ENCODE measurements around the gene CCDC83. TPM values are rescaled to one million over a fixed set of nuclear protein-coding genes. Genes with fewer than 3 reads are reported as not detected.

Gene CCDC83
- total RNA-seq, 1 donor from 2014 or later, result not detected

GRCh38 chr11:85819441-85819840, 35.7 kb upstream of the CCDC83 start:
- Histone ChIP-seq H3K36me3 (ENCODE audit: insufficient read depth, low read length) (no peaks in the 10 kb centered on the region), H3K9me3 (ENCODE audit: insufficient read depth, low read depth, low read length) (no peaks in the 10 kb centered on the region), H2AFZ (ENCODE audit: low read depth, low read length) (no peak overlapping the region), H3K27ac (ENCODE audit: low read depth, low read length) (no peak overlapping the region), H3K27me3 (ENCODE audit: insufficient read depth, low read length) (no peaks in the 10 kb centered on the region), H3K4me1 (ENCODE audit: insufficient read depth, low read length) (peaks cover 17% of the 10 kb centered on the region), H3K4me3 (ENCODE audit: insufficient read depth, low read depth, low read length) (no peak overlapping the region), H4K20me1 (ENCODE audit: insufficient read depth, low read length) (no peaks in the 10 kb centered on the region), H3K79me2 (ENCODE audit: insufficient read depth, low read length) (no peaks in the 10 kb centered on the region), H3K9ac (ENCODE audit: low read length) (no peak overlapping the region), H3K4me2 (ENCODE audit: low read length) (no peak overlapping the region)
- H3K4me1 Mint-ChIP-seq (ENCODE audit: low read depth, unreplicated experiment), result peaks cover 14% of the 10 kb centered on the region
- FAIRE-seq, result no peak
- peaks cover 8% of the 10 kb centered on the region for H3K9me3 Mint-ChIP-seq (ENCODE audit: unreplicated experiment)
- H3K27ac Mint-ChIP-seq (ENCODE audit: unreplicated experiment), result no peak overlapping the region
- H3K36me3 Mint-ChIP-seq (ENCODE audit: low read depth, unreplicated experiment), result peaks cover 3% of the 10 kb centered on the region
- H3K27me3 Mint-ChIP-seq (ENCODE audit: low read depth, unreplicated experiment), result no peaks in the 10 kb centered on the region
- no peak overlapping the region for H3K4me3 Mint-ChIP-seq (ENCODE audit: unreplicated experiment)
- no peak for DNase-seq (ENCODE audit: low read depth)
- TF ChIP-seq EZH2 (IDR thresholded peaks at IDR 0.05; ENCODE audit: insufficient read depth, low read length), result no peak
- no peak for TF ChIP-seq CTCF (IDR thresholded peaks at IDR 0.05; ENCODE audit: insufficient read depth, low read depth, low read length)

DNA sequence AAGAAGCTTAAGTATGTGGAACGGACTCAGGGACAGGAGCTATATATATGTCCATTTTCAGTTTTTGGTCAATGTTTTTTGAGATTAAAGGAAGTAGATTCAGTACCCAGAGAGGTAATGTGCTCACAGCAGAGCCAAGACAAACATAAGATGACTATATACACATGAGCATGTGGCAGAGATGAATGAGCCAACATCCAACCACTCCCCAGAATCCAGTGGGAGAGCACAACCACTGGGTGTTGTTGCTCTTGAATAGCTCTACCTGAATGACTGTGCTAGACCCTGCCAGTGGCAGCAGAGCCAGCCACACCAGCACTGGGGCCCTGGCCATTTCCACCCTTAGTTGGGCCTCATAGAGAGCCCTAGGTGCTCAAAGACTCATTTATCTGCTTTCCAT, 33.5 kb upstream of the CCDC83 start:
- H3K27me3 Mint-ChIP-seq (ENCODE audit: low read depth, unreplicated experiment), result no peaks in the 10 kb centered on the region
- no peak overlapping the region for H3K9ac ChIP-seq (ENCODE audit: low read length)
- TF ChIP-seq EZH2 (IDR thresholded peaks at IDR 0.05; ENCODE audit: insufficient read depth, low read length) (no peak), CTCF (IDR thresholded peaks at IDR 0.05; ENCODE audit: insufficient read depth, low read depth, low read length) (no peak)
- peak overlapping the region; percentile 23 for H3K4me2 ChIP-seq (ENCODE audit: low read length)
- H3K36me3 Mint-ChIP-seq (ENCODE audit: low read depth, unreplicated experiment), result peaks cover 3% of the 10 kb centered on the region
- no peaks in the 10 kb centered on the region for H4K20me1 ChIP-seq (ENCODE audit: insufficient read depth, low read length)
- no peak overlapping the region for H3K4me3 ChIP-seq (ENCODE audit: insufficient read depth, low read depth, low read length)
- no peak overlapping the region for H3K27ac Mint-ChIP-seq (ENCODE audit: unreplicated experiment)
- DNase-seq (ENCODE audit: low read depth) (peak; percentile 73), FAIRE-seq (no peak)
- H2AFZ ChIP-seq (ENCODE audit: low read depth, low read length), result no peak overlapping the region
- peaks cover 19% of the 10 kb centered on the region for H3K4me1 Mint-ChIP-seq (ENCODE audit: low read depth, unreplicated experiment)
- H3K9me3 ChIP-seq (ENCODE audit: insufficient read depth, low read depth, low read length), result no peaks in the 10 kb centered on the region
- peaks cover 11% of the 10 kb centered on the region for H3K4me1 ChIP-seq (ENCODE audit: insufficient read depth, low read length)
- no peaks in the 10 kb centered on the region for H3K79me2 ChIP-seq (ENCODE audit: insufficient read depth, low read length)
- H3K27me3 ChIP-seq (ENCODE audit: insufficient read depth, low read length), result no peaks in the 10 kb centered on the region
- H3K36me3 ChIP-seq (ENCODE audit: insufficient read depth, low read length), result no peaks in the 10 kb centered on the region
- H3K4me3 Mint-ChIP-seq (ENCODE audit: unreplicated experiment), result no peak overlapping the region
- no peak overlapping the region for H3K27ac ChIP-seq (ENCODE audit: low read depth, low read length)
- H3K9me3 Mint-ChIP-seq (ENCODE audit: unreplicated experiment), result peaks cover 8% of the 10 kb centered on the region

DNA sequence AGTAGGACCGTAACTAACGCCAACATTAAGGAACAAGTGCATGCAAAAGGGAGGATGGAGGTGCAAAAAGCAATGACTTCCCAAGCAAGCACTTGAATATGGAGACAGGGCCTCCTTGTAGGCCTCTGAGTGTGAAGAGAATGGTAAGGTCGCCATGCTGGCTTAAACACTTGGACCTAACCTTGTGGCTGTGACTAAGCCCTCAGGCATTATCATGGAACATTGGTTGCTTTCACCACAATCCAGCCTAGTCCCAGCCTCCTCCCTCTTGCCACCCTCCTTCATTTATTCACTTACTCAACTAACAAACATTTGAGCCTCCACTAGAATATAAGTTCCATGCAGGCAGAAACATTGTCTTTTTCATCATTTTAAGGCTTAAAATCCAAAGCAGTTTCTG, 32.4 kb upstream of the CCDC83 start:
- no peak overlapping the region for H3K4me2 ChIP-seq (ENCODE audit: low read length)
- H3K27me3 ChIP-seq (ENCODE audit: insufficient read depth, low read length), result no peaks in the 10 kb centered on the region
- Mint-ChIP-seq H3K4me3 (ENCODE audit: unreplicated experiment) (no peak overlapping the region), H3K27me3 (ENCODE audit: low read depth, unreplicated experiment) (no peaks in the 10 kb centered on the region), H3K36me3 (ENCODE audit: low read depth, unreplicated experiment) (peaks cover 3% of the 10 kb centered on the region), H3K9me3 (ENCODE audit: unreplicated experiment) (peaks cover 12% of the 10 kb centered on the region), H3K27ac (ENCODE audit: unreplicated experiment) (peak overlapping the region; percentile 43), H3K4me1 (ENCODE audit: low read depth, unreplicated experiment) (peaks cover 25% of the 10 kb centered on the region)
- H3K4me1 ChIP-seq (ENCODE audit: insufficient read depth, low read length), result peaks cover 18% of the 10 kb centered on the region
- FAIRE-seq, result no peak
- H3K9me3 ChIP-seq (ENCODE audit: insufficient read depth, low read depth, low read length), result no peaks in the 10 kb centered on the region
- DNase-seq (ENCODE audit: low read depth), result peak; percentile 70
- H2AFZ ChIP-seq (ENCODE audit: low read depth, low read length), result no peak overlapping the region
- no peaks in the 10 kb centered on the region for H3K36me3 ChIP-seq (ENCODE audit: insufficient read depth, low read length)
- H4K20me1 ChIP-seq (ENCODE audit: insufficient read depth, low read length), result no peaks in the 10 kb centered on the region
- H3K27ac ChIP-seq (ENCODE audit: low read depth, low read length), result no peak overlapping the region
- no peaks in the 10 kb centered on the region for H3K79me2 ChIP-seq (ENCODE audit: insufficient read depth, low read length)
- no peak overlapping the region for H3K4me3 ChIP-seq (ENCODE audit: insufficient read depth, low read depth, low read length)
- no peak overlapping the region for H3K9ac ChIP-seq (ENCODE audit: low read length)
- TF ChIP-seq CTCF (IDR thresholded peaks at IDR 0.05; ENCODE audit: insufficient read depth, low read depth, low read length), result no peak
- no peak for TF ChIP-seq EZH2 (IDR thresholded peaks at IDR 0.05; ENCODE audit: insufficient read depth, low read length)
